ENCODE measurements around the gene LRRC27.

Gene LRRC27

DNA sequence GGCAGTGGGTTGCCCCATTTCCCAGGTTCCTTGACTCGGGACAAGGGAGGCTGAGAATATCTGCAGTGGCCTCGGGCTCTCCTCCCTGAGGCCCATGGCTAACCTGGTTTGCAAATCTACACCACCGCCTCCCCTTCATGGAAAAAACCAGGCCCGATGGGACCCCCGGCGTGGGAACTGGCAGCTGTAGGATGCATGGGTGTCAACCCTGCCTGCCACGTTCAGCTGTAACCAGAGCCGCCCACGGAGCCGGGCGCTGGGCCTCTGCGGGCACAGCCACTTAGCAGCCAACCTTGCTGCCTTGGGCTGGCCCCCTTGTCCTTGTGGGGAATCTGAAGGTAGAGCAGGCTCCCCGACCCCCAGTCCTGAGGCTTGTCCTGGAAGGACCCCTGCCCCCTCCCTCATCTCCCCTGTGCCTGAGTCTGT, 66.6 kb downstream of the LRRC27 start:
- Histone ChIP-seq H3K36me3 (ENCODE audit: control insufficient read depth, insufficient read depth, low read length) (no peaks in the 10 kb centered on the region), H3K4me1 (ENCODE audit: control insufficient read depth, insufficient read depth, low read length) (peaks cover 13% of the 10 kb centered on the region), H3K9ac (ENCODE audit: low read length) (no peak overlapping the region), H3K27ac (ENCODE audit: low read depth, low read length) (no peak overlapping the region), H3K4me3 (ENCODE audit: low read length) (peak overlapping the region; percentile 82), H3K27me3 (ENCODE audit: control insufficient read depth, insufficient read depth, low read length) (no peaks in the 10 kb centered on the region)

DNA sequence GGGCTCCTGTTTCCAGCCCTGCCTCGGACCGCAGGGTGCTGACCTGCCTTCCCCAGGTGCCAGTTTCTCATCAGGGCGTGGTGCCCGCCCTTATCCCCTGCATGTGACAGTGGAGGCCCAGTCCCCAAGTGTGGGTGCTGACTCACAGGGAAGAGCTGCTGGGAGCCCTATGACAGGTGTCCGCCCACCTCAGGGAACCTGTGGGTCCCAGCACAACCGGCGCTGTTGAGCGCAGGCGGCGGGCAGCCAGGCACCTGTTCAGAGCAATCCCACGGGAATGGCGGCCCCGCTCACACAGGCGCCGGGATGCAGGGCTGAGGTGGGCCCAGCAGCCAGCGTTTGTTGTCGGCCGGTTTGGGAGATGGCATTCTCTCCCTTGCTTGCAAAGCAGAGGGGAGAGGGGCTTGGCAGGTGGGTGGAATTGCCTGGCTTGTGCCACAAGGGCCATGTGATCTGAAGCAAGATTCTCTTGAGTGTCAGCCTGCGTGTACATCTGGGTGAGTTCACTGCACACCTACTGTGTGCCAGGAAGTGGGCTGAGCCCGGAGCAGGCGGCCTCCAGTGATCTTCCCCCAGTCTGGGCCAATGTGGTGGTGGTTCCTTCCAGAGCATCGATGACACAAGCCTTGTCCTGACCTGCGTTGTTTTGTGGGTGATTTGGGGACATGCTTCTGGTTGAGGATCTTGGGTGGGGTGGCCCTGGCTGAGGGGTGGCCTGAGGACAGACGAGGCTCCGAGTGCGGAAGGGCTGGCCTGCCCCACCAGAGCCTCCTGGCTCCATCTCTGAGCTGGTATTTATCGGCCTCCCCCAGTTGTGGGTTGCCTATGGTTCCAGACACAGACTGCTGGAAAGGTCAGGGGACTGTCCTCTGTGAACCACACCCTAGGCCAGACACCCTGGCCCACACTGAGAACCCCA, 67.4 kb downstream of the LRRC27 start:
- Histone ChIP-seq H3K4me1 (ENCODE audit: control insufficient read depth, insufficient read depth, low read length) (peaks cover 13% of the 10 kb centered on the region), H3K36me3 (ENCODE audit: control insufficient read depth, insufficient read depth, low read length) (no peaks in the 10 kb centered on the region), H3K9ac (ENCODE audit: low read length) (no peak overlapping the region), H3K4me3 (ENCODE audit: low read length) (peak overlapping the region; percentile 32), H3K27ac (ENCODE audit: low read depth, low read length) (no peak overlapping the region), H3K27me3 (ENCODE audit: control insufficient read depth, insufficient read depth, low read length) (no peaks in the 10 kb centered on the region)

- Histone ChIP-seq H3K4me3 (ENCODE audit: low read length) (no peak overlapping the region), H3K27me3 (ENCODE audit: control insufficient read depth, insufficient read depth, low read length) (no peaks in the 10 kb centered on the region), H3K9ac (ENCODE audit: low read length) (peak overlapping the region; percentile 30), H3K36me3 (ENCODE audit: control insufficient read depth, insufficient read depth, low read length) (no peaks in the 10 kb centered on the region), H3K27ac (ENCODE audit: low read depth, low read length) (no peak overlapping the region), H3K4me1 (ENCODE audit: control insufficient read depth, insufficient read depth, low read length) (peaks cover 13% of the 10 kb centered on the region)
These were observed 68.1 kb downstream of the LRRC27 start for GRCh38 chr10:132400041-132400546.

GRCh38 chr10:132400547-132401151, 68.7 kb downstream of the LRRC27 start:
- Histone ChIP-seq H3K27me3 (ENCODE audit: control insufficient read depth, insufficient read depth, low read length) (no peaks in the 10 kb centered on the region), H3K4me3 (ENCODE audit: low read length) (no peak overlapping the region), H3K4me1 (ENCODE audit: control insufficient read depth, insufficient read depth, low read length) (peaks cover 13% of the 10 kb centered on the region), H3K27ac (ENCODE audit: low read depth, low read length) (no peak overlapping the region), H3K9ac (ENCODE audit: low read length) (peak overlapping the region; percentile 49), H3K36me3 (ENCODE audit: control insufficient read depth, insufficient read depth, low read length) (peaks cover 2% of the 10 kb centered on the region)

DNA sequence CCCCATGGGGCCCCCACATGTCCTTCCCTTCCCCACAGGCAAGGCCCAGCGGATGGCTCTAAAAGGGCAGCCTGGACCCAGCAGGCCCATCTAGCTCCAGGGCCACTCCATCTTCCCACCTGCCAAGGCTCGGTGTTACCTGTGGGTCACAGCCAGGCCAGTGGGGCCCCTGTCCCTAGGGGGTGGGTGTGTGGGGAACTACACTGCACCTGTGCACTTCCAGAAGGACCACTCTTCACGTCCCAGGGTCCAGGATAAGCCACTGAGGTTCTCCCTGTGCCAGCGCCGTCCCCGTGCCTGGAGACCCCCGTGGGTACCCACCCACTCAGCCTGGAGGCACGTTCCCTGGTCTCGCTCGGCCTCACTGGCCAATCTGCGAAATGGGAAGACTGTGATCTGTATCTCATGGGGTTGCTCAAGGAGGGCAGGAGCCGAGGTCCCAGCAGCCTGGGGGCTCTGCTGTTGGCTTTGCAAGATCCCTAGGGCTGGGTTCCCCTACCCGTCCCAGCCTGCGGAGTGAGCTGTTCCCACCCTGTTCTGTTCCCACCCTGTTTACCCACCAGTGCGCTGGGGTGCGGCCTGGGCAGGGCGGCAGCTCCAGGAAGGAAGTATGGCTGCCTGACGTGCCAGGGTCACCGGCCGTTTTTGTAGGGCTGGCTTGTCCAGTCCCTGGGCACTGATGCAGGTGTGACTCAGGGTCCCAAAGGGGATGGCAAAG, 69.6 kb downstream of the LRRC27 start:
- Histone ChIP-seq H3K27me3 (ENCODE audit: control insufficient read depth, insufficient read depth, low read length) (no peaks in the 10 kb centered on the region), H3K4me1 (ENCODE audit: control insufficient read depth, insufficient read depth, low read length) (peaks cover 13% of the 10 kb centered on the region), H3K27ac (ENCODE audit: low read depth, low read length) (no peak overlapping the region), H3K4me3 (ENCODE audit: low read length) (no peak overlapping the region), H3K36me3 (ENCODE audit: control insufficient read depth, insufficient read depth, low read length) (peaks cover 9% of the 10 kb centered on the region), H3K9ac (ENCODE audit: low read length) (no peak overlapping the region)

DNA sequence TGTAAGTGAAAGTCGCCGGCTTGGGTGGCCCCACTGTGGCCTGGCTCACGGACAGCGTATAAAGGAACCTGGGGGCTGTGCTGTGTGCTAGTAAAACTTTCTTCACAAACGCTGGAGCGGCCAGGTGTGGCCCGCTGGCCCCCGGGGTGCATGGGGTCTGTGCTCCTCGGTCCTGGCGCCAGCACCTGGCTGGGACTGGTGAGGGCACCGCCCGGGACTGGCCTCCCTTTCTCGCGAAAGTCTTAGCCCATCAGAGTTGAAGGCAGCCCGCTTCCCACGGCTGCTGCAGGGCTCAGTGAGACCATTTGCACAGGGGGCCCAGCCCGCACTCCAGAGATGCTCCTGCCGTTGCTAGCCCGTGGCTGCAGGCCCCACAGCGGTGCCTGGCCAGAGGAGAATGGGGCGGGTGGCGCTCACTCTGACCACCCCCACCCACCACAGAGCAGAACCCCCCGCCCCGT, 70.8 kb downstream of the LRRC27 start:
- Histone ChIP-seq H3K36me3 (ENCODE audit: control insufficient read depth, insufficient read depth, low read length) (peaks cover 9% of the 10 kb centered on the region), H3K27me3 (ENCODE audit: control insufficient read depth, insufficient read depth, low read length) (no peaks in the 10 kb centered on the region), H3K9ac (ENCODE audit: low read length) (no peak overlapping the region), H3K4me3 (ENCODE audit: low read length) (no peak overlapping the region), H3K4me1 (ENCODE audit: control insufficient read depth, insufficient read depth, low read length) (peaks cover 21% of the 10 kb centered on the region), H3K27ac (ENCODE audit: low read depth, low read length) (no peak overlapping the region)

- H3K27ac ChIP-seq (ENCODE audit: low read depth, low read length): no peak overlapping the region
- H3K9ac ChIP-seq (ENCODE audit: low read length): no peak overlapping the region
- no peaks in the 10 kb centered on the region for H3K27me3 ChIP-seq (ENCODE audit: control insufficient read depth, insufficient read depth, low read length)
- peaks cover 21% of the 10 kb centered on the region for H3K4me1 ChIP-seq (ENCODE audit: control insufficient read depth, insufficient read depth, low read length)
- H3K4me3 ChIP-seq (ENCODE audit: low read length): no peak overlapping the region
- peaks cover 9% of the 10 kb centered on the region for H3K36me3 ChIP-seq (ENCODE audit: control insufficient read depth, insufficient read depth, low read length)
These were observed 71.6 kb downstream of the LRRC27 start for GRCh38 chr10:132403511-132404168.

- Histone ChIP-seq H3K36me3 (ENCODE audit: control insufficient read depth, insufficient read depth, low read length) (peaks cover 9% of the 10 kb centered on the region), H3K9ac (ENCODE audit: low read length) (no peak overlapping the region), H3K4me1 (ENCODE audit: control insufficient read depth, insufficient read depth, low read length) (peaks cover 23% of the 10 kb centered on the region)
These were observed 72.3 kb downstream of the LRRC27 start for GRCh38 chr10:132404169-132404880.

GRCh38 chr10:132404911-132405462, 73.0 kb downstream of the LRRC27 start:
- Histone ChIP-seq H3K4me3 (ENCODE audit: low read length) (no peak overlapping the region), H3K27ac (ENCODE audit: low read depth, low read length) (no peak overlapping the region), H3K27me3 (ENCODE audit: control insufficient read depth, insufficient read depth, low read length) (no peaks in the 10 kb centered on the region), H3K36me3 (ENCODE audit: control insufficient read depth, insufficient read depth, low read length) (peaks cover 9% of the 10 kb centered on the region), H3K4me1 (ENCODE audit: control insufficient read depth, insufficient read depth, low read length) (peaks cover 21% of the 10 kb centered on the region), H3K9ac (ENCODE audit: low read length) (no peak overlapping the region)

More at GRCh38 chr10:132404169-132404880, 72.3 kb downstream of the LRRC27 start:
- H3K27ac ChIP-seq (ENCODE audit: low read depth, low read length): no peak overlapping the region
- H3K27me3 ChIP-seq (ENCODE audit: control insufficient read depth, insufficient read depth, low read length): no peaks in the 10 kb centered on the region
- no peak overlapping the region for H3K4me3 ChIP-seq (ENCODE audit: low read length)

DNA sequence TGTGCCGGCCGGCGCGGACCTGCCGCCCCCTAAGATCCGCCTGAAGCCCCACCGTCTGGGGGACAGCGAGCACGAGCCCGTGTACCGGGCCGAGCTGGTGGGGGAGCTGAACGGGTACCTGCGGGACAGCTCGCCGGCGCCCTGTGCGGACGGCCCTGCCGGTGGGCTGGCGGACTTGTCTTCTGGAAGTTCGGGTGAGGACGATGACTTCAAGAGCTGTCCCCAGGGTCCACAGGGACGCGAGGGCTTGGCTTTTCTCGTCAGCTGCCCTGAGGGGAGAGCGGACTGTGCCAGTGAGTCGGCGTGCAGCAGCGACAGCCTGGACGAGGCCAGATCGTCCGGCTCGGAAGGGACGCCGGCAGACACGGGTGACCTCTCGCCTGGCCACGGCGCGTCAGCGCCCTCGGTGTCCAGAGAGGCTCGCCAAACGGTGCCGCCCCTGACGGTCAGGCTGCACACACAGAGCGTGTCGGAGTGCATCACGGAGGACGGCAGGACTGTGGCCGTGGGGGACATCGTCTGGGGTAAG, 73.5 kb downstream of the LRRC27 start:
- H3K4me1 ChIP-seq (ENCODE audit: control insufficient read depth, insufficient read depth, low read length): peaks cover 17% of the 10 kb centered on the region
- no peak overlapping the region for H3K9ac ChIP-seq (ENCODE audit: low read length)
- peaks cover 9% of the 10 kb centered on the region for H3K36me3 ChIP-seq (ENCODE audit: control insufficient read depth, insufficient read depth, low read length)
- no peak overlapping the region for H3K27ac ChIP-seq (ENCODE audit: low read depth, low read length)
- H3K4me3 ChIP-seq (ENCODE audit: low read length): no peak overlapping the region
- no peaks in the 10 kb centered on the region for H3K27me3 ChIP-seq (ENCODE audit: control insufficient read depth, insufficient read depth, low read length)

DNA sequence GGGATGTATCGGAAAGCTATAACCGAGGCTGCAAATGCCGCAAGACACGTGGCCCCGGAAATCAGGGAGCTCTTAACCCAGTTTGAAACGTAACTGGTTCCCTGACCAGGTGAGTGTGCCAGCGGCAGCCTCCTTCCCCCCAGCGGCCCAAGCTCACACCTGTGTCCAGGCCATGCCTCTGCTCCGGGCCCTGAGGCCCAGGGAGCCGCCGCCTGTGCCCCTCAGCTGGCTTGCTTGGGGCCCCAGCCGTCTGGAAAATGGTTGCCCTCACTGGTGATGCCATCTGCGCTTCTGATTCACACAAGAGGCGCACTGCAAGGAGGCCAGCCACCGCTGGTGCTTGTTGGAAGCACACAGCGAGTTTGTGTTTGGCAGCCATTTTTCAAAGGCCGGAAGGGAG, 74.2 kb downstream of the LRRC27 start:
- Histone ChIP-seq H3K4me1 (ENCODE audit: control insufficient read depth, insufficient read depth, low read length) (peaks cover 19% of the 10 kb centered on the region), H3K9ac (ENCODE audit: low read length) (no peak overlapping the region)

More for the DNA sequence above, 74.2 kb downstream of the LRRC27 start:
- no peak overlapping the region for H3K4me3 ChIP-seq (ENCODE audit: low read length)
- peaks cover 9% of the 10 kb centered on the region for H3K36me3 ChIP-seq (ENCODE audit: control insufficient read depth, insufficient read depth, low read length)
- H3K27me3 ChIP-seq (ENCODE audit: control insufficient read depth, insufficient read depth, low read length): no peaks in the 10 kb centered on the region
- no peak overlapping the region for H3K27ac ChIP-seq (ENCODE audit: low read depth, low read length)
